Hematopoietic multipotent progenitor cell treated with erythropoietin and hydrocortisone succinate and interleukin-3 and kit ligand, for 6 days (in vitro differentiated cells): ENCODE data around the gene CTBP2.

Experiments
- DNase-seq: peaks from one replicate; pipeline ENCODE4 v3.0.0-alpha.2; 2015

CTBP2 gene

GRCh38 chr10:125102246-125102645 lies 58.1 kb downstream of the CTBP2 start:
- peak; percentile 14 for DNase-seq

- DNase-seq = no peak
Observed at GRCh38 chr10:125101581-125101980, 58.8 kb downstream of the CTBP2 start.

- DNase-seq = no peak
Observed at GRCh38 chr10:125101049-125101448, 59.3 kb downstream of the CTBP2 start.

- no peak for DNase-seq
Observed at GRCh38 chr10:125097409-125098070, 62.8 kb downstream of the CTBP2 start.

GRCh38 chr10:125096975-125097374 lies 63.4 kb downstream of the CTBP2 start:
- DNase-seq = no peak

GRCh38 chr10:125096371-125096770 lies 64.0 kb downstream of the CTBP2 start:
- no peak for DNase-seq

- no peak for DNase-seq
Observed at GRCh38 chr10:125095776-125096175, 64.6 kb downstream of the CTBP2 start.

- no peak for DNase-seq
Observed at GRCh38 chr10:125095228-125095627, 65.1 kb downstream of the CTBP2 start.

GRCh38 chr10:125094806-125095205 lies 65.6 kb downstream of the CTBP2 start:
- DNase-seq = no peak

GRCh38 chr10:125093974-125094705 lies 66.2 kb downstream of the CTBP2 start:
- no peak for DNase-seq

- DNase-seq = no peak
Observed at GRCh38 chr10:125093199-125093973, 67.0 kb downstream of the CTBP2 start.

- no peak for DNase-seq
Observed at GRCh38 chr10:125092564-125093031, 67.8 kb downstream of the CTBP2 start.

- DNase-seq = no peak
Observed at GRCh38 chr10:125091891-125092290, 68.5 kb downstream of the CTBP2 start.

- no peak for DNase-seq
Observed at GRCh38 chr10:125089469-125089868, 70.9 kb downstream of the CTBP2 start.

- DNase-seq = no peak
Observed at GRCh38 chr10:125087897-125088215, 72.5 kb downstream of the CTBP2 start.

- no peak for DNase-seq
Observed at GRCh38 chr10:125087191-125087896, 73.0 kb downstream of the CTBP2 start.

- DNase-seq = no peak
Observed at GRCh38 chr10:125086691-125087090, 73.7 kb downstream of the CTBP2 start.

GRCh38 chr10:125085258-125086054 lies 74.9 kb downstream of the CTBP2 start:
- DNase-seq = no peak

- DNase-seq = no peak
Observed at GRCh38 chr10:125084614-125085257, 75.6 kb downstream of the CTBP2 start.

GRCh38 chr10:125084191-125084613 lies 76.2 kb downstream of the CTBP2 start:
- no peak for DNase-seq

GRCh38 chr10:125083576-125083920 lies 76.8 kb downstream of the CTBP2 start:
- no peak for DNase-seq
